GM12878 (cell line): ENCODE data around the gene MICAL3. TPM values are rescaled to one million over a fixed set of nuclear protein-coding genes. Genes with fewer than 3 reads are reported as not detected.

ENCODE experiments used
- ATAC-seq: fragments of 200-7000 bp; cut with Tn5 transposase; 3 replicates; pipeline ENCODE4 v1.9.1; 2020; ENCODE audit warnings: mild to moderate bottlenecking, moderate library complexity
- BruUV-seq: library from RNA; stranded (reverse); fragments of 400-500 nt; replicated peaks from 2 replicates; lab custom pipeline; 2021; lab: Mats Ljungman, UMichigan
- CTCF ChIA-PET: fragments of 300-600 bp; sonication (Branson Sonifier 250); formaldehyde crosslinking; extraction: SDS; loops from one replicate; lab custom pipeline; 2021; ENCODE audit warnings: inconsistent platforms; lab: Yijun Ruan, JAX
- POLR2A ChIA-PET: fragments of 350-600 bp; formaldehyde crosslinking; extraction: SDS; loops from one replicate; lab custom pipeline; 2021; ENCODE audit warnings: inconsistent platforms; lab: Charles Lee
- RAD21 ChIA-PET: fragments of 300-600 bp; sonication (Branson Sonifier 250); formaldehyde crosslinking; loops from one replicate; lab custom pipeline; 2023; ENCODE audit warnings: antibody characterized with exemption; ENCODE audit not compliant: unreplicated experiment; lab: Charles Lee
- SMC1A ChIA-PET: fragments of 300-600 bp; sonication (Branson Sonifier 250); formaldehyde crosslinking; loops from one replicate; lab custom pipeline; 2023; ENCODE audit not compliant: unreplicated experiment, uncharacterized antibody; lab: Charles Lee
- DNase-seq: peaks from one replicate; pipeline ENCODE4 v3.0.0-alpha.2; 2011; ENCODE audit warnings: low read depth, low spot score
- FAIRE-seq: peaks from 3 replicates; lab custom pipeline; 2011; peaks lifted over from hg19 to GRCh38; lab: Jason Lieb, UNC
- H2AFZ ChIP-seq: 2 replicates; pipeline ENCODE4 v1.6.0; 2011; ENCODE audit warnings: low read depth, low read length, control low read depth; ENCODE audit not compliant: control insufficient read depth
- H3K27ac ChIP-seq: 2 replicates; pipeline ENCODE4 v1.5.1; 2011; ENCODE audit warnings: control low read depth; ENCODE audit not compliant: control insufficient read depth, insufficient read depth
- H3K27me3 ChIP-seq, 2 experiments: replicated peaks in 1 of 2; 2 replicates each; pipeline versions ENCODE4 v1.6.0 to v1.6.1; 2011; ENCODE audit warnings: low read length in 1 of 2; ENCODE audit not compliant: control insufficient read depth in 2 of 2, insufficient read depth in 2 of 2
- H3K36me3 ChIP-seq, 2 experiments: 2 replicates each; pipeline ENCODE4 v1.5.1; 2011; ENCODE audit warnings: low read length in 1 of 2; ENCODE audit not compliant: control insufficient read depth in 2 of 2, insufficient read depth in 2 of 2
- H3K4me1 ChIP-seq: 2 replicates; pipeline ENCODE4 v1.6.1; 2011; ENCODE audit warnings: mild to moderate bottlenecking, low read length, moderate library complexity, mixed read lengths; ENCODE audit not compliant: control insufficient read depth, insufficient read depth
- H3K4me2 ChIP-seq: 2 replicates; pipeline ENCODE4 v1.6.0; 2011; ENCODE audit warnings: control low read depth; ENCODE audit not compliant: control insufficient read depth, insufficient read depth
- H3K4me3 ChIP-seq: fragments of 200-600 bp; sonication (generic); 2 replicates; pipeline ENCODE4 v1.5.1; 2016
- H3K79me2 ChIP-seq: 2 replicates; pipeline ENCODE4 v1.6.0; 2011; ENCODE audit warnings: low read length; ENCODE audit not compliant: control insufficient read depth, insufficient read depth
- H3K9ac ChIP-seq: 2 replicates; pipeline ENCODE4 v1.8.0; 2011; ENCODE audit warnings: low read length, control low read depth, mixed read lengths; ENCODE audit not compliant: control insufficient read depth, insufficient read depth
- H3K9me3 ChIP-seq: replicated peaks from 3 replicates; pipeline ENCODE4 v1.5.1; 2011; ENCODE audit warnings: mild to moderate bottlenecking, low read length; ENCODE audit not compliant: control insufficient read depth, insufficient read depth
- H4K20me1 ChIP-seq: 2 replicates; pipeline ENCODE4 v1.6.0; 2011; ENCODE audit not compliant: control insufficient read depth, insufficient read depth
- BHLHE40 ChIP-seq, 2 experiments: fragments of 450-650 bp in 1 of 2; IDR thresholded peaks; 2 replicates each; pipeline ENCODE4 v1.6.1; 2011 to 2017; ENCODE audit warnings: low read depth in 2 of 2, borderline replicate concordance in 1 of 2, improper control_type of control experiment in 1 of 2, low read length in 1 of 2, mild to moderate bottlenecking in 1 of 2
- HDAC2 ChIP-seq: fragments of 200-600 bp; sonication (generic); IDR thresholded peaks from 2 replicates; pipeline ENCODE4 v1.6.1; 2017
- HDAC6 ChIP-seq: fragments of 200-600 bp; sonication (generic); IDR thresholded peaks from one replicate; pipeline ENCODE4 v1.8.0; 2017; ENCODE audit warnings: antibody characterized with exemption; ENCODE audit not compliant: unreplicated experiment
- IKZF1 ChIP-seq: fragments of 450-650 bp; conservative IDR thresholded peaks from 2 replicates; pipeline ENCODE4 v1.6.1; 2017; ENCODE audit warnings: antibody characterized with exemption, mild to moderate bottlenecking
- MEF2B ChIP-seq: fragments of 450-650 bp; IDR thresholded peaks from 2 replicates; pipeline ENCODE4 v1.6.1; 2018; ENCODE audit warnings: mild to moderate bottlenecking, moderate library complexity; ENCODE audit not compliant: partially characterized antibody, poor library complexity, severe bottlenecking
- MTA3 ChIP-seq: IDR thresholded peaks from 2 replicates; pipeline ENCODE4 v1.6.1; 2012; ENCODE audit warnings: low read length, inconsistent platforms, borderline replicate concordance
- NRF1 ChIP-seq: conservative IDR thresholded peaks from 2 replicates; pipeline ENCODE4 v1.6.1; 2011; ENCODE audit warnings: mild to moderate bottlenecking, low read depth, low read length, improper control_type of control experiment
- PRDM15 ChIP-seq: fragments of 450-650 bp; formaldehyde crosslinking; IDR thresholded peaks from 2 replicates; pipeline ENCODE4 v1.4.0; 2020; ENCODE audit warnings: mild to moderate bottlenecking, moderate library complexity
- SMARCA5 ChIP-seq: fragments of 450-650 bp; IDR thresholded peaks from 2 replicates; pipeline ENCODE4 v1.6.1; 2017; ENCODE audit warnings: mild to moderate bottlenecking
- SREBF1 ChIP-seq: IDR thresholded peaks from 2 replicates; pipeline ENCODE4 v1.6.1; 2012; ENCODE audit warnings: mild to moderate bottlenecking, low read length
- ZNF687 ChIP-seq: fragments of 450-650 bp; IDR thresholded peaks from 2 replicates; pipeline ENCODE4 v1.6.1; 2017; ENCODE audit warnings: mild to moderate bottlenecking, moderate library complexity
- WGBS: methylation state at CpG from one replicate; pipeline ENCODE4 v1.1.6; 2016; ENCODE audit warnings: low lambda C conversion rate; ENCODE audit not compliant: insufficient replicate concordance, insufficient coverage; ENCODE audit errors: missing lambda C conversion rate; 5-methylcytosine and 5-hydroxymethylcytosine counted together
- in situ Hi-C: fragments of 300-500 bp; cut with MboI; formaldehyde crosslinking; loops from 9 replicates; pipeline ENCODE4 v1.14.3; 2018; ENCODE audit warnings: mixed read lengths
- intact Hi-C: fragments of 100-400 bp; cut with micrococcal nuclease; formaldehyde crosslinking; loops from one replicate; pipeline ENCODE4 v1.14.2; 2022; ENCODE audit not compliant: unreplicated experiment
- polyA plus RNA-seq, 11 experiments: library from polyadenylated mRNA; depleted of rRNA in 4 of 11; unstranded in 6 of 11; stranded (reverse) in 5 of 11; fragments of >200 nt; fragmentation: Nextera tagmentation in 4 of 11; fragmentation: Illumina TruSeq in 1 of 11; extraction: Ambion mirVana in 4 of 11; extraction: Trizol in 1 of 11; gene quantifications; 1 replicate in 1 of 11; 2 replicates in 10 of 11; pipeline versions ENCODE4 v1.2.1 to v1.2.3, GENCODE V29; 2011 to 2016; ENCODE audit warnings: inconsistent platforms in 2 of 11, missing spikeins in 2 of 11, low read depth in 1 of 11
- total RNA-seq, 4 experiments: library from RNA; depleted of rRNA in 3 of 4; stranded (reverse); fragments of >200 nt in 3 of 4; fragmentation: Illumina TruSeq in 1 of 4; extraction: Trizol in 1 of 4; gene quantifications; 2 replicates each; pipeline versions ENCODE4 v1.2.1 to v1.2.3, GENCODE V29; 2013 to 2021

Gene MICAL3
- total and polyA plus RNA-seq, 10 of the 15 experiments (the other 5 are each of a cell fraction or from before 2014, with no cell fraction given): 2.6 to 92.2 (median 24.0) TPM

- TF ChIP-seq PRDM15 (CRISPR knock-in tag) (no peak), HDAC2 (no peak)
These were observed 777 bp upstream of the MICAL3 start (continued) for GRCh38 chr22:18024956-18025720.

- FAIRE-seq (no peak), DNase-seq (no peak), ATAC-seq (peak; percentile 77)
- Histone ChIP-seq H3K36me3 (no peaks in the 10 kb centered on the region), H2AFZ (peak overlapping the region; percentile 77), H4K20me1 (no peaks in the 10 kb centered on the region), H3K4me3 (peak overlapping the region; percentile 79), H3K79me2 (no peaks in the 10 kb centered on the region), H3K4me1 (peaks cover 4% of the 10 kb centered on the region), H3K9me3 (no peaks in the 10 kb centered on the region), H3K4me2 (peak overlapping the region; percentile 97), H3K9ac (peak overlapping the region; percentile 41; the same call in 1 of the 2 replicates), H3K27ac (no peak overlapping the region), H3K27me3 (no peaks in the 10 kb centered on the region; a peak in 2 of 4 replicates)
- WGBS: 3% methylated on average over 47 of the region's 47 CpGs
- BruUV-seq: no TSS peak
- CTCF ChIA-PET: interaction anchor here (0.6 to 8.6 kb wide), 18 partner anchors 9 to 194 kb away, joined by 3 to 80 read pairs (median 6); partner anchors contain the start of gene PEX26
- intact Hi-C loops: loop anchor here (5.0 kb wide), 1 partner anchor 191 kb away; no protein-coding TSS in a partner anchor
- RAD21 ChIA-PET: interaction anchor here (1.0 to 3.6 kb wide), 17 partner anchors 12 to 465 kb away, joined by 3 to 19 read pairs (median 4); partner anchors contain the start of gene PEX26
- SMC1A ChIA-PET: interaction anchor here (0.7 to 11.6 kb wide), 12 partner anchors 9 to 282 kb away, joined by 3 to 98 read pairs (median 4); partner anchors contain the start of gene PEX26
- in situ Hi-C loops: no loop called here
- POLR2A ChIA-PET: interaction anchor here (1.1 to 1.2 kb wide), 3 partner anchors 13 to 52 kb away, joined by 3 to 4 read pairs (median 3); no protein-coding TSS in a partner anchor
- TF ChIP-seq MEF2B (no peak), SREBF1 (no peak), HDAC2 (peak; percentile 34; the same call in 1 of the 2 replicates), HDAC6 (peak; percentile 98), BHLHE40 (IDR thresholded peaks at IDR 0.05; ENCODE audit: borderline replicate concordance in 1 of 2, low read depth in 2 of 2, low read length in 1 of 2) (peak in 1 of 2 experiments; percentile 27; a peak in 1 of 4 replicates), NRF1 (peak; percentile 18; the same call in 1 of the 2 replicates), SMARCA5 (no peak), ZNF687 (no peak), IKZF1 (peak; percentile 31), MTA3 (no peak)
These were observed 669 bp downstream of the MICAL3 start for GRCh38 chr22:18023509-18024275.
